Neuronal stem cell (in vitro differentiated cells): ENCODE data around the gene PTPN7.

Source experiments
- DNase-seq: peaks from one replicate; pipeline ENCODE4 v3.0.0-alpha.2; 2013; ENCODE audit warnings: low spot score
- H2AFZ ChIP-seq: one replicate; pipeline ENCODE4 v1.6.1; 2013; ENCODE audit warnings: mild to moderate bottlenecking, low read length, inconsistent platforms
- H2AK5ac ChIP-seq: 2 replicates; pipeline ENCODE4 v1.6.1; 2013; ENCODE audit warnings: low read depth, mild to moderate bottlenecking, inconsistent platforms, low read length, moderate library complexity, mixed read lengths
- H2BK120ac ChIP-seq: 2 replicates; pipeline ENCODE4 v1.6.1; 2013; ENCODE audit warnings: low read depth, mild to moderate bottlenecking, inconsistent platforms, low read length, moderate library complexity, mixed read lengths
- H2BK12ac ChIP-seq: one replicate; pipeline ENCODE4 v1.6.1; 2013; ENCODE audit warnings: low read length, inconsistent platforms
- H2BK15ac ChIP-seq: 2 replicates; pipeline ENCODE4 v1.6.1; 2013; ENCODE audit warnings: mild to moderate bottlenecking, low read length, inconsistent platforms, mixed read lengths
- H2BK5ac ChIP-seq: one replicate; pipeline ENCODE4 v1.6.1; 2013; ENCODE audit warnings: inconsistent platforms, mild to moderate bottlenecking, low read length, moderate library complexity
- H3K14ac ChIP-seq: one replicate; pipeline ENCODE4 v1.6.1; 2013; ENCODE audit warnings: low read length, inconsistent platforms
- H3K18ac ChIP-seq: 2 replicates; pipeline ENCODE4 v1.6.1; 2013; ENCODE audit warnings: low read length, inconsistent platforms
- H3K23ac ChIP-seq: 2 replicates; pipeline ENCODE4 v1.6.1; 2013; ENCODE audit warnings: low read depth, mild to moderate bottlenecking, mixed read lengths, low read length, inconsistent platforms; ENCODE audit not compliant: poor library complexity
- H3K27ac ChIP-seq: replicated peaks from 3 replicates; pipeline ENCODE4 v1.5.1; 2013; ENCODE audit warnings: low read length, inconsistent platforms
- H3K27me3 ChIP-seq, 3 experiments: 2 replicates each; pipeline ENCODE4 v1.6.1; 2013; ENCODE audit warnings: low read length in 3 of 3, mild to moderate bottlenecking in 2 of 3, inconsistent platforms in 1 of 3, low read depth in 1 of 3, mixed read lengths in 1 of 3, moderate library complexity in 1 of 3; ENCODE audit not compliant: control insufficient read depth in 3 of 3, insufficient read depth in 3 of 3
- H3K36me3 ChIP-seq, 2 donors: replicated peaks in 1 of 2; 2 replicates each; pipeline ENCODE4 v1.6.1; 2013; ENCODE audit warnings: low read length in 2 of 2; ENCODE audit not compliant: control insufficient read depth in 2 of 2, insufficient read depth in 2 of 2
- H3K4ac ChIP-seq: 2 replicates; pipeline ENCODE4 v1.6.1; 2013; ENCODE audit warnings: inconsistent platforms, mild to moderate bottlenecking, low read length, moderate library complexity
- H3K4me1 ChIP-seq, 2 donors: 1 replicate in 1 of 2; 2 replicates in 1 of 2; pipeline ENCODE4 v1.6.1; 2013; ENCODE audit warnings: low read length in 2 of 2, low read depth in 1 of 2; ENCODE audit not compliant: control insufficient read depth in 2 of 2, insufficient read depth in 1 of 2
- H3K4me2 ChIP-seq: one replicate; pipeline ENCODE4 v1.6.1; 2013; ENCODE audit warnings: mild to moderate bottlenecking, low read length, inconsistent platforms; ENCODE audit not compliant: insufficient read depth, poor library complexity, severe bottlenecking
- H3K4me3 ChIP-seq, 2 donors: 2 replicates each; pipeline ENCODE4 v1.5.1; 2013; ENCODE audit warnings: low read length in 2 of 2, mild to moderate bottlenecking in 2 of 2, inconsistent platforms in 1 of 2, moderate library complexity in 1 of 2
- H3K79me1 ChIP-seq: one replicate; pipeline ENCODE4 v1.6.1; 2013; ENCODE audit warnings: low read depth, mild to moderate bottlenecking, inconsistent platforms, low read length, moderate library complexity
- H3K9ac ChIP-seq: one replicate; pipeline ENCODE4 v1.6.1; 2013; ENCODE audit warnings: mild to moderate bottlenecking, low read depth, low read length, inconsistent platforms; ENCODE audit not compliant: poor library complexity
- H3K9me3 ChIP-seq, 2 donors: replicated peaks in 1 of 2; 2 replicates each; pipeline versions ENCODE3 to v1.6.1; 2013; ENCODE audit warnings: low read length in 2 of 2, mild to moderate bottlenecking in 2 of 2, inconsistent platforms in 1 of 2, low read depth in 1 of 2, mixed read lengths in 1 of 2, moderate library complexity in 1 of 2; ENCODE audit not compliant: control insufficient read depth in 2 of 2, insufficient read depth in 1 of 2
- H4K8ac ChIP-seq: one replicate; pipeline ENCODE4 v1.6.1; 2013; ENCODE audit warnings: low read depth, mild to moderate bottlenecking, inconsistent platforms, low read length, moderate library complexity
- H4K91ac ChIP-seq: one replicate; pipeline ENCODE4 v1.6.1; 2013; ENCODE audit warnings: low read length, low read depth, mild to moderate bottlenecking, inconsistent platforms; ENCODE audit not compliant: poor library complexity
- WGBS, 2 donors: extraction: QIAGEN DNeasy Blood & Tissue Kit; methylation state at CpG; one replicate each; pipeline ENCODE4 v1.1.7; 2013; ENCODE audit warnings: missing lambda C conversion rate in 2 of 2, mixed read lengths in 1 of 2; ENCODE audit not compliant: insufficient read length in 2 of 2, insufficient replicate concordance in 1 of 2; ENCODE audit errors: extremely low coverage in 2 of 2; 5-methylcytosine and 5-hydroxymethylcytosine counted together

Gene PTPN7

DNA sequence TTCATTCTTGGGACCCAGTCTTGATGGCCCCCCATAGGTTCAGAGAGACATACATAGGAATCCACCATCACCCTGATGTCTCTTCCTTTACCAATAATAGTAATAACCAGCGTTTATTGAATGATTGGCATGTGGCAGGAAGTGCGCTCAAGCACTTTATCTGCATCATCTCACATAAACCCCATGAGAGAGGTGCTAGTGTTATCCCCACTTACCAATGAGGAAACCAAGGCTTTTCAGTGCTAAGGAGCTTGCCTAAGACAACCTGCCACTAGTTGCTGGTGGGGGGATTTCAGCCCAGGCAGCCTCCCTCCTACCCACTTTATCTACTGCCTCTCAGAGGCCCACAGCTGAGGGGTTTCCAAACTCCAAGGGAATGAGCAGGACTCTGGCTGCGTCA, 40.9 kb upstream of the PTPN7 start:
- Histone ChIP-seq H3K9me3 (no peaks in the 10 kb centered on the region), H3K27me3 (peaks cover 0 to 43% (median 0%) of the 10 kb centered on the region in 3 experiments), H2BK5ac (no peak overlapping the region), H2BK120ac (no peak overlapping the region), H2BK15ac (no peak overlapping the region), H3K4me1 (peaks cover 0 to 10% of the 10 kb centered on the region in 2 donors), H3K27ac (no peak overlapping the region), H3K14ac (no peak overlapping the region), H3K18ac (no peak overlapping the region), H3K36me3 (no peaks in the 10 kb centered on the region), H2AFZ (no peak overlapping the region), H3K4me3 (no peak overlapping the region), H4K91ac (no peak overlapping the region), H3K9ac (no peak overlapping the region), H3K4me2 (no peak overlapping the region), H3K4ac (no peak overlapping the region), H2BK12ac (no peak overlapping the region), H3K23ac (no peak overlapping the region), H4K8ac (no peak overlapping the region), H3K79me1 (no peaks in the 10 kb centered on the region), H2AK5ac (no peak overlapping the region)
- DNase-seq = no peak
- no CpG with 5 or more reads among the region's 3 CpGs for WGBS, 2 donors

- no peak overlapping the region for H3K4ac ChIP-seq
- no CpG with 5 or more reads among the region's 8 CpGs for WGBS, 2 donors
- no peak overlapping the region for H2BK120ac ChIP-seq
- no peak overlapping the region for H4K91ac ChIP-seq
- H3K4me1 ChIP-seq = peaks cover 0 to 4% of the 10 kb centered on the region in 2 donors
- H3K36me3 ChIP-seq = no peaks in the 10 kb centered on the region
- no peak overlapping the region for H3K4me2 ChIP-seq
- H3K27me3 ChIP-seq = peaks cover 0 to 49% (median 0%) of the 10 kb centered on the region in 3 experiments
- no peak overlapping the region for H3K18ac ChIP-seq
- H3K14ac ChIP-seq = no peak overlapping the region
- DNase-seq = no peak
- H2BK15ac ChIP-seq = no peak overlapping the region
- no peak overlapping the region for H3K9ac ChIP-seq
- H3K23ac ChIP-seq = no peak overlapping the region
- H3K27ac ChIP-seq = no peak overlapping the region
- H3K4me3 ChIP-seq = no peak overlapping the region
- no peaks in the 10 kb centered on the region for H3K9me3 ChIP-seq
- H2AFZ ChIP-seq = no peak overlapping the region
- no peak overlapping the region for H4K8ac ChIP-seq
- no peaks in the 10 kb centered on the region for H3K79me1 ChIP-seq
- no peak overlapping the region for H2BK12ac ChIP-seq
- H2BK5ac ChIP-seq = no peak overlapping the region
- H2AK5ac ChIP-seq = no peak overlapping the region
Observed at GRCh38 chr1:202200669-202201068, 40.3 kb upstream of the PTPN7 start.

- H3K4me1 ChIP-seq = no peaks in the 10 kb centered on the region
- H2BK5ac ChIP-seq = no peak overlapping the region
- H3K23ac ChIP-seq = no peak overlapping the region
- no peaks in the 10 kb centered on the region for H3K9me3 ChIP-seq
- H3K4me2 ChIP-seq = no peak overlapping the region
- H3K9ac ChIP-seq = no peak overlapping the region
- H2AK5ac ChIP-seq = no peak overlapping the region
- no peak overlapping the region for H3K14ac ChIP-seq
- H2BK12ac ChIP-seq = no peak overlapping the region
- WGBS, 2 donors = no CpG with 5 or more reads among the region's 4 CpGs
- no peak overlapping the region for H2BK120ac ChIP-seq
- no peak overlapping the region for H3K27ac ChIP-seq
- H3K36me3 ChIP-seq = no peaks in the 10 kb centered on the region
- no peak overlapping the region for H2BK15ac ChIP-seq
- DNase-seq = no peak
- H2AFZ ChIP-seq = no peak overlapping the region
- H3K4me3 ChIP-seq = no peak overlapping the region
- no peak overlapping the region for H4K8ac ChIP-seq
- H3K27me3 ChIP-seq = peaks cover 0 to 54% (median 3%) of the 10 kb centered on the region in 3 experiments
- no peaks in the 10 kb centered on the region for H3K79me1 ChIP-seq
- H4K91ac ChIP-seq = no peak overlapping the region
- H3K18ac ChIP-seq = no peak overlapping the region
- H3K4ac ChIP-seq = no peak overlapping the region
Observed at GRCh38 chr1:202200112-202200548, 39.7 kb upstream of the PTPN7 start.

DNA sequence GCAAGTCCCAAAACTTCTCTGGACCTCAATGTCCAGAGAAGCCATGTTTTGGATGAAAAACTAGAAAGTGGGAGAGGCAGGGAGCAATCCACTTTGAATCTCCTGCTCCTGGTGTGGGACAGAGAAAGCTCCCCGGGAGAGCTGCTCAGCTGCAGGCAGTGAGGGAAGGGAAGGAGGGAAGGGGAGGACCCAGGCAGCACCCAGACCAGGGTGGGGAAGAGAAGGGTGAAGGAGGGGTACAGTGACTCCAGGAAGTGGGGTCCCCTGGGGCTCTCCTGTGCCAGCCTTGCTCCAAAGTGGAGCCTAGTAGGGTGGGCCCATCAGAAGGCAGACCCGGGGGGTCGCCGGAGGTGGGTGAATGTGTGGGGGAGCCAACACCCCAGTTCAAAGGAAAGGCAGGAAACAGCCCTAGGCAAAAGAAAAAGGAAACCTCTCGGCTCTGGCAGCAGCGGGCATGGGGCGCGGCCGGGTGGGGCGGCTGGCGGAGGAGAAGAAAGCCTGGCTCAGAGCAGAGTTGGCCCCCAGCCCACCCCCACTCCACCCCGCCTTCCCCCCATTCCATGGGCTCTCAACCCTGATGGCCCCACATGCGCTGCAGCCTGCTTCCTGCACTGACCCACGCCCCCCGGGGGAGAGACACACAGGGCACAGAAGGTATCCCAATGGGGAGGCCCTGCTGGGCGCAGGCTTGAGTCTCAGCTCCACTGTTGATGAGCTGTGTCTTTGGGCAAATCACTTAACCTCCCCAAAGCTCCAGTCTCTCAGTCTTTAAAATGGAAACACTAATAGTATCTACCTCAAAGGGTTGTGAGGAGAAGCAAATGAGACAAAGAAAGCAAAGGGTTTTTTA, 38.9 kb upstream of the PTPN7 start:
- Histone ChIP-seq H3K9ac (no peak overlapping the region), H2BK12ac (no peak overlapping the region), H3K27me3 (peaks cover 1 to 62% (median 11%) of the 10 kb centered on the region in 3 experiments)

More for the DNA sequence above, 38.9 kb upstream of the PTPN7 start:
- Histone ChIP-seq H3K4me1 (no peaks in the 10 kb centered on the region), H3K36me3 (no peaks in the 10 kb centered on the region), H3K9me3 (no peaks in the 10 kb centered on the region), H2AK5ac (no peak overlapping the region), H3K14ac (no peak overlapping the region), H4K8ac (no peak overlapping the region), H4K91ac (no peak overlapping the region), H3K4me3 (no peak overlapping the region), H3K27ac (no peak overlapping the region), H3K79me1 (no peaks in the 10 kb centered on the region), H2BK5ac (no peak overlapping the region), H2BK120ac (no peak overlapping the region), H3K4me2 (no peak overlapping the region), H3K4ac (no peak overlapping the region), H3K23ac (no peak overlapping the region), H2BK15ac (no peak overlapping the region), H3K18ac (no peak overlapping the region), H2AFZ (no peak overlapping the region)
- no peak for DNase-seq
- WGBS, 2 donors = no CpG with 5 or more reads among the region's 16 CpGs
